GM12878 (cell line): ENCODE results near the gene SH3BP1. TPM values are rescaled to one million over a fixed set of nuclear protein-coding genes. Genes with fewer than 3 reads are reported as not detected.
A peak's percentile ranks its signal among the peaks of the same experiment; 100 is the strongest.
"Not testable (repeated sequence)": the region's sequence is repeated elsewhere in the genome, so short reads cannot be mapped to it uniquely, and the experiment has no call there.

Experiments
- ATAC-seq: fragments of 200-7000 bp; cut with Tn5 transposase; 3 replicates; pipeline ENCODE4 v1.9.1; 2020; ENCODE audit warnings: mild to moderate bottlenecking, moderate library complexity
- BruUV-seq: library from RNA; stranded (reverse); fragments of 400-500 nt; replicated peaks from 2 replicates; lab custom pipeline; 2021; lab: Mats Ljungman, UMichigan
- CTCF ChIA-PET: fragments of 300-600 bp; sonication (Branson Sonifier 250); formaldehyde crosslinking; extraction: SDS; loops from one replicate; lab custom pipeline; 2021; ENCODE audit warnings: inconsistent platforms; lab: Yijun Ruan, JAX
- POLR2A ChIA-PET: fragments of 350-600 bp; formaldehyde crosslinking; extraction: SDS; loops from one replicate; lab custom pipeline; 2021; ENCODE audit warnings: inconsistent platforms; lab: Charles Lee
- RAD21 ChIA-PET: fragments of 300-600 bp; sonication (Branson Sonifier 250); formaldehyde crosslinking; loops from one replicate; lab custom pipeline; 2023; ENCODE audit warnings: antibody characterized with exemption; ENCODE audit not compliant: unreplicated experiment; lab: Charles Lee
- SMC1A ChIA-PET: fragments of 300-600 bp; sonication (Branson Sonifier 250); formaldehyde crosslinking; loops from one replicate; lab custom pipeline; 2023; ENCODE audit not compliant: unreplicated experiment, uncharacterized antibody; lab: Charles Lee
- DNase-seq: peaks from one replicate; pipeline ENCODE4 v3.0.0-alpha.2; 2011; ENCODE audit warnings: low read depth, low spot score
- FAIRE-seq: peaks from 3 replicates; lab custom pipeline; 2011; peaks lifted over from hg19 to GRCh38; lab: Jason Lieb, UNC
- H2AFZ ChIP-seq: 2 replicates; pipeline ENCODE4 v1.6.0; 2011; ENCODE audit warnings: low read depth, low read length, control low read depth; ENCODE audit not compliant: control insufficient read depth
- H3K27ac ChIP-seq: 2 replicates; pipeline ENCODE4 v1.5.1; 2011; ENCODE audit warnings: control low read depth; ENCODE audit not compliant: control insufficient read depth, insufficient read depth
- H3K27me3 ChIP-seq, 2 experiments: replicated peaks in 1 of 2; 2 replicates each; pipeline versions ENCODE4 v1.6.0 to v1.6.1; 2011; ENCODE audit warnings: low read length in 1 of 2; ENCODE audit not compliant: control insufficient read depth in 2 of 2, insufficient read depth in 2 of 2
- H3K36me3 ChIP-seq, 2 experiments: 2 replicates each; pipeline ENCODE4 v1.5.1; 2011; ENCODE audit warnings: low read length in 1 of 2; ENCODE audit not compliant: control insufficient read depth in 2 of 2, insufficient read depth in 2 of 2
- H3K4me1 ChIP-seq: 2 replicates; pipeline ENCODE4 v1.6.1; 2011; ENCODE audit warnings: mild to moderate bottlenecking, low read length, moderate library complexity, mixed read lengths; ENCODE audit not compliant: control insufficient read depth, insufficient read depth
- H3K4me2 ChIP-seq: 2 replicates; pipeline ENCODE4 v1.6.0; 2011; ENCODE audit warnings: control low read depth; ENCODE audit not compliant: control insufficient read depth, insufficient read depth
- H3K4me3 ChIP-seq: fragments of 200-600 bp; sonication (generic); 2 replicates; pipeline ENCODE4 v1.5.1; 2016
- H3K79me2 ChIP-seq: 2 replicates; pipeline ENCODE4 v1.6.0; 2011; ENCODE audit warnings: low read length; ENCODE audit not compliant: control insufficient read depth, insufficient read depth
- H3K9ac ChIP-seq: 2 replicates; pipeline ENCODE4 v1.8.0; 2011; ENCODE audit warnings: low read length, control low read depth, mixed read lengths; ENCODE audit not compliant: control insufficient read depth, insufficient read depth
- H3K9me3 ChIP-seq: replicated peaks from 3 replicates; pipeline ENCODE4 v1.5.1; 2011; ENCODE audit warnings: mild to moderate bottlenecking, low read length; ENCODE audit not compliant: control insufficient read depth, insufficient read depth
- H4K20me1 ChIP-seq: 2 replicates; pipeline ENCODE4 v1.6.0; 2011; ENCODE audit not compliant: control insufficient read depth, insufficient read depth
- BHLHE40 ChIP-seq, 2 experiments: fragments of 450-650 bp in 1 of 2; IDR thresholded peaks; 2 replicates each; pipeline ENCODE4 v1.6.1; 2011 to 2017; ENCODE audit warnings: low read depth in 2 of 2, borderline replicate concordance in 1 of 2, improper control_type of control experiment in 1 of 2, low read length in 1 of 2, mild to moderate bottlenecking in 1 of 2
- MEF2B ChIP-seq: fragments of 450-650 bp; IDR thresholded peaks from 2 replicates; pipeline ENCODE4 v1.6.1; 2018; ENCODE audit warnings: mild to moderate bottlenecking, moderate library complexity; ENCODE audit not compliant: partially characterized antibody, poor library complexity, severe bottlenecking
- NBN ChIP-seq: fragments of 450-650 bp; IDR thresholded peaks from 2 replicates; pipeline ENCODE4 v1.6.1; 2016
- NFYB ChIP-seq: IDR thresholded peaks from 2 replicates; pipeline ENCODE4 v1.6.1; 2011; ENCODE audit warnings: low read depth, mild to moderate bottlenecking, low read length, improper control_type of control experiment, moderate library complexity; ENCODE audit not compliant: insufficient read depth
- NR2F1 ChIP-seq: fragments of 450-650 bp; conservative IDR thresholded peaks from 2 replicates; pipeline ENCODE4 v1.6.1; 2017; ENCODE audit warnings: mild to moderate bottlenecking
- SRF ChIP-seq, 2 experiments: IDR thresholded peaks; 2 replicates each; pipeline ENCODE4 v1.6.1; 2011; ENCODE audit warnings: low read depth in 2 of 2, low read length in 2 of 2, mild to moderate bottlenecking in 1 of 2, moderate library complexity in 1 of 2
- WGBS: methylation state at CpG from one replicate; pipeline ENCODE4 v1.1.6; 2016; ENCODE audit warnings: low lambda C conversion rate; ENCODE audit not compliant: insufficient replicate concordance, insufficient coverage; ENCODE audit errors: missing lambda C conversion rate; 5-methylcytosine and 5-hydroxymethylcytosine counted together
- in situ Hi-C: fragments of 300-500 bp; cut with MboI; formaldehyde crosslinking; loops from 9 replicates; pipeline ENCODE4 v1.14.3; 2018; ENCODE audit warnings: mixed read lengths
- intact Hi-C: fragments of 100-400 bp; cut with micrococcal nuclease; formaldehyde crosslinking; loops from one replicate; pipeline ENCODE4 v1.14.2; 2022; ENCODE audit not compliant: unreplicated experiment
- polyA plus RNA-seq, 11 experiments: library from polyadenylated mRNA; depleted of rRNA in 4 of 11; unstranded in 6 of 11; stranded (reverse) in 5 of 11; fragments of >200 nt; fragmentation: Nextera tagmentation in 4 of 11; fragmentation: Illumina TruSeq in 1 of 11; extraction: Ambion mirVana in 4 of 11; extraction: Trizol in 1 of 11; gene quantifications; 1 replicate in 1 of 11; 2 replicates in 10 of 11; pipeline versions ENCODE4 v1.2.1 to v1.2.3, GENCODE V29; 2011 to 2016; ENCODE audit warnings: inconsistent platforms in 2 of 11, missing spikeins in 2 of 11, low read depth in 1 of 11
- total RNA-seq, 4 experiments: library from RNA; depleted of rRNA in 3 of 4; stranded (reverse); fragments of >200 nt in 3 of 4; fragmentation: Illumina TruSeq in 1 of 4; extraction: Trizol in 1 of 4; gene quantifications; 2 replicates each; pipeline versions ENCODE4 v1.2.1 to v1.2.3, GENCODE V29; 2013 to 2021
- TF ChIP-seq, protein P1 (sequence below), 3 experiments: IDR thresholded peaks in 2 of 3; conservative IDR thresholded peaks in 1 of 3; 2 replicates each; pipeline ENCODE4 v1.5.1; 2011; ENCODE audit warnings: low read depth in 3 of 3, low read length in 3 of 3, mild to moderate bottlenecking in 3 of 3, control low read depth in 2 of 3, moderate library complexity in 2 of 3, inconsistent platforms in 1 of 3, mixed read lengths in 1 of 3; ENCODE audit not compliant: control insufficient read depth in 2 of 3, insufficient read depth in 1 of 3; ENCODE audit errors: extremely low read depth in 1 of 3

SH3BP1 gene
- total and polyA plus RNA-seq, 10 of the 15 experiments (the other 5 are each of a cell fraction or from before 2014, with no cell fraction given), result 0.29 to 70.5 (median 22.5) TPM

GRCh38 chr22:37696260-37696656 lies 56.8 kb downstream of the SH3BP1 start:
- H2AFZ ChIP-seq, result peak overlapping the region; percentile 33; the same call in 1 of the 2 replicates
- H3K79me2 ChIP-seq, ATAC-seq, RAD21 ChIA-PET, DNase-seq, H3K27ac ChIP-seq, H4K20me1 ChIP-seq, H3K4me1 ChIP-seq, H3K9me3 ChIP-seq, H3K27me3 ChIP-seq, H3K4me3 ChIP-seq, H3K9ac ChIP-seq, FAIRE-seq, intact Hi-C loops, in situ Hi-C loops, BruUV-seq: not testable (repeated sequence)
- CTCF ChIA-PET, result interaction anchor here (1.0 kb wide), 1 partner anchor 129 kb away, joined by 3 read pairs; no protein-coding TSS in a partner anchor
- SMC1A ChIA-PET, result interaction anchor here (1.1 to 1.4 kb wide), 2 partner anchors 10 to 13 kb away, joined by 3 read pairs; partner anchors contain the start of gene NOL12
- WGBS, result 50% methylated on average over 11 of the region's 13 CpGs
- POLR2A ChIA-PET, result interaction anchor here (0.6 kb wide), 1 partner anchor 17 kb away, joined by 3 read pairs; no protein-coding TSS in a partner anchor
- H3K36me3 ChIP-seq, result peaks cover 4 to 10% of the 10 kb centered on the region in 2 experiments; a peak in 3 of 4 replicates
- peak overlapping the region; percentile 55; the same call in 1 of the 2 replicates for H3K4me2 ChIP-seq
- peak; percentile 42; the same call in 1 of the 2 replicates for TF ChIP-seq NBN

DNA sequence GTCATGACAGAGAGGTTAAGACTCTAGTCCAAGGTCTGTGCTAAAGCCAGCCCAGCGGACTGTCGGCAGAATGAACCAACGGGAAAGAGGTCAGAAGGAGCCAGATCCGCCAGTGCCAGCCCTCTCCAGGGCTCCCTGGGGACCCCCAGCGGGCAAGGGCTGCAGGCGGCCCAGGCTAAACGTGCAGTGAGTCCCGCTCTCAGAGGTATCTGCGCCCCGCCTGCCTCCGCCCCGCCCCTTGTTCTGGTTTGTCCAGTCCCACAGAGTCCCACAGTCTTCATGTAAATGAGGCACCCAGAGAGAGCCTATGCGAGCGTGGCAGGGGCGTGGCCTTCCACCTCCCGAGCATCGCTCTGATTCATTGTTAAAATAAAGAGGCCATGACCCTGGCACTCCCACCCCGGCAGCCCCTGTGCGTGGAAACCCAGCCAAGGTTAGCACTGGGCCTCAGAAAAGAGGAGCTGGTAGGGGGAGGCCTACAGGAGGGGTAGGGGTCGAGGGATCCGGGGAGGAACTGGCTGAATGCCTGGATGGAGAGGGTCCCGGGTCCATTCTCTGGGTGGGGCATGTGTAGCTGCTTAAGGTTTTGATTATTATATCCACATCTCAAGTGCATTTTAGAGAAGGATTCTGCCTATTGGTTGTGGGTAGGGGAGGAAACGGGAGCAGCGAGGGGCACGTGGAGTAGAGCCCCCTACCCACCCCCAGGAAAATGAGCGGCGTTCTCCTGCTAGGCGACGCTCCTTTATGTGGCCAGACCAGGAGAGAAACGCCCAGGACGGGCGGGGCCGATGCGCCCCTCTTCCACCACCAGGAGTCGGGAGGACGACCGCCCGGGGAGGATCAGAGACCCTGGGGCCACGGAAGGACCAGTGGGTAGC lies 57.4 kb downstream of the SH3BP1 start, which contains the start of gene TRIOBP:
TRIOBP (plus strand) TSS at position 392 of the 881 bp plus-strand sequence. CDS start 4,318 bp downstream, outside the sequence.
- CTCF ChIA-PET, result no interaction called here
- Histone ChIP-seq H3K36me3 (peaks cover 4 to 6% of the 10 kb centered on the region in 2 experiments; a peak in 3 of 4 replicates), H3K9me3 (no peaks in the 10 kb centered on the region), H4K20me1 (no peaks in the 10 kb centered on the region), H3K79me2 (no peaks in the 10 kb centered on the region), H3K27me3 (no peaks in the 10 kb centered on the region), H3K4me1 (no peaks in the 10 kb centered on the region; the same call in 1 of the 2 replicates), H3K4me3 (no peak within 1 kb of the TSS), H3K4me2 (peak within 1 kb of the TSS; percentile 55; the same call in 1 of the 2 replicates), H3K9ac (no peak within 1 kb of the TSS), H2AFZ (peak within 1 kb of the TSS; percentile 75), H3K27ac (no peak within 1 kb of the TSS)
- no peak for FAIRE-seq
- no TSS peak for BruUV-seq
- peak; percentile 44 for TF ChIP-seq NR2F1
- TF ChIP-seq, protein P1, sequence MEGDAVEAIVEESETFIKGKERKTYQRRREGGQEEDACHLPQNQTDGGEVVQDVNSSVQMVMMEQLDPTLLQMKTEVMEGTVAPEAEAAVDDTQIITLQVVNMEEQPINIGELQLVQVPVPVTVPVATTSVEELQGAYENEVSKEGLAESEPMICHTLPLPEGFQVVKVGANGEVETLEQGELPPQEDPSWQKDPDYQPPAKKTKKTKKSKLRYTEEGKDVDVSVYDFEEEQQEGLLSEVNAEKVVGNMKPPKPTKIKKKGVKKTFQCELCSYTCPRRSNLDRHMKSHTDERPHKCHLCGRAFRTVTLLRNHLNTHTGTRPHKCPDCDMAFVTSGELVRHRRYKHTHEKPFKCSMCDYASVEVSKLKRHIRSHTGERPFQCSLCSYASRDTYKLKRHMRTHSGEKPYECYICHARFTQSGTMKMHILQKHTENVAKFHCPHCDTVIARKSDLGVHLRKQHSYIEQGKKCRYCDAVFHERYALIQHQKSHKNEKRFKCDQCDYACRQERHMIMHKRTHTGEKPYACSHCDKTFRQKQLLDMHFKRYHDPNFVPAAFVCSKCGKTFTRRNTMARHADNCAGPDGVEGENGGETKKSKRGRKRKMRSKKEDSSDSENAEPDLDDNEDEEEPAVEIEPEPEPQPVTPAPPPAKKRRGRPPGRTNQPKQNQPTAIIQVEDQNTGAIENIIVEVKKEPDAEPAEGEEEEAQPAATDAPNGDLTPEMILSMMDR (IDR thresholded peaks at IDR 0.05 in 2 of 3, conservative IDR thresholded peaks at IDR 0.05 in 1 of 3; ENCODE audit: control insufficient read depth in 2 of 3, extremely low read depth in 1 of 3, insufficient read depth in 1 of 3, low read depth in 3 of 3, low read length in 3 of 3), result peak; percentile 9 to 31 (median 12); a peak in 3 of 6 replicates
- TF ChIP-seq SRF (IDR thresholded peaks at IDR 0.05; ENCODE audit: low read depth in 2 of 2, low read length in 2 of 2), result no peak
- TF ChIP-seq MEF2B, result peak; percentile 85
- TF ChIP-seq NFYB, result 0 out of 2 replicates have a peak, but pooled peaks have one; percentile 12
- TF ChIP-seq BHLHE40 (IDR thresholded peaks at IDR 0.05; ENCODE audit: borderline replicate concordance in 1 of 2, low read depth in 2 of 2, low read length in 1 of 2), result peak in 1 of 2 experiments; percentile 87; a peak in 2 of 4 replicates
- peak; percentile 56 for DNase-seq
- peak; percentile 99 for ATAC-seq
- WGBS, result 49% methylated on average over 38 of the region's 39 CpGs
- POLR2A ChIA-PET, result interaction anchor here (0.5 kb wide), 1 partner anchor 96 kb away, joined by 5 read pairs; no protein-coding TSS in a partner anchor
- RAD21 ChIA-PET, result no interaction called here
- SMC1A ChIA-PET, result interaction anchor here (1.4 kb wide), 1 partner anchor 11 kb away, joined by 3 read pairs; the partner anchor contains the start of gene NOL12
- in situ Hi-C loops (no loop called here), intact Hi-C loops (no loop called here)
